Measurements from ENCODE around the gene TAPBP.
A peak's percentile ranks its signal among the peaks of the same experiment; 100 is the strongest.
"Not testable (repeated sequence)": the region's sequence is repeated elsewhere in the genome, so short reads cannot be mapped to it uniquely, and the experiment has no call there.

TAPBP gene

DNA sequence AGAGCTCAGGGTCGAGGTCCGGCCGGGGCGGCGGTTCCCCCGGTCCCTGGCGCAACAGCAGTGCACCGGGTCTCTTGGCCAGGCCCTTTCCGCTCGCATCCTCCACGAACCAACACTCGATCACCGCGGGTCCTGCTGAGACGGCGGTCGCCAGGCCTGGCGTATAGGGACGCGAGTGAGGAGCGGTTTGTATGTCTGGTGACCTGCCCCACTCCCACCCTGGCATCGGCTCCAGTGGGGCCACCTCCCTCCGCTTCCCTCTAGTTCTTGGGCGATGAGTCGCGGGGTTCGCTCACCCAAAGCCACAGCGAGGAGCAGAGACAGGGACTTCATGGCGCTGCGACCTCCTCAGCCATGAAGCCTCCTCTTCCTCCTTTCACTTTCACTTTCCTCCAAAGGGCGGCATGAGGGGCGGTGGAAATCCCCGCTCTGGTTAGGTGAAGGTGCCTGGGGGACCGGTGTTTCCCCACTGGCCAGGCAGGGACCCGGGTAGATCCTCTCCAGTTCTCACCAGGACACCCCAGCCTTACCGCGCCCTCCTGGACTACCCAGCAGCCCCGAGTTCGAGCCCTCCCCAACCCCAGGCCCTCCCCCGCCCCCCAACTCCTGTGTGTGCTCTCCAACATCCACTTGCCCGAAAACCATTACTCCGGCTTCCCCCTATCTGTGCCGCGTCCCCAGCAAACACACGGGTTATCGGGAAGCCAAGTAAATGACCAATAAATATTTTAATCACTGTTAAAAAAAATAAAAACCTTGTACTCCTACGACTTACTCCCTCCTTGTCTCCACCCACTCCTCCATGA is at the start of gene TAPBP:
Gene TAPBP, minus strand, starts transcription at position 370 of the 806 bp plus-strand sequence. Its CDS starts 37 bp downstream, at position 333.
- DNase-seq (ENCODE audit: low spot score) = peak; percentile 73

DNA sequence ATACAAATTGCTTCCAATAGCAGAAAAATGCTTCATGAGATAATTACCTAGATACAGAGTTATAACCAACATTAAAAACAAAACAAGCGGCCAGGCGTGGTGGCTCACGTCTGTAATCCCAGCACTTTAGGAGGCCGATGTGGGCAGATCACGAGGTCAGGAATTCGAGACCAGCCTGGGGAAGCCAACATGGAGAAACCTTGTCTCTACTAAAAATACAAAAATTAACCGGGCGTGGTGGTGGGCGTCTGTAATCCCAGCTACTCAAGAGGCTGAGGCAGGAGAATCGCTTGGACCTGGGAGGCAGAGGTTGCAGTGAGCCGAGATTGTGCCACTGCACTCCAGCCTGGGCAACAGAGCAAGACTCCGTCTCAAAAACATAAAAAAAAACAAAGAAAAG is 49.6 kb upstream of the TAPBP start:
- DNase-seq (ENCODE audit: low spot score) = not testable (repeated sequence)

DNA sequence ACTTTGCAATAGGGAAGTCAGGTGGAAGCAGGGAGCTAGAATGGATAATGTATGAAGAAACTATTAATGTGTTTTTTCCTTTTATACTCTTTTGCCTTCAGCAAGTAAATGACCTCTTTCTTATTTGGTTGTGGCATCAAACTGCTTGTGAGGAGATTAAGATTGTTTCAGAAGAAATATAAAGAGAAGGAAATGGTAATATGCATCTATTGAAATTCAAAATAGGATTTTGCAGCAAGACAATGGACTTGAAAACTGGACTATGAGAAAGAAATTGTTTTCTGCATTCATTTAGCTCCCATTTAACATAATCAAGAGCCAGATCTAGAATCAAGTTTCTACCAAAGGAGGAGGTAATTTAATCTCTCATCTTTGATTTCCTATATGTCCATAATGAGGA is 45.5 kb upstream of the TAPBP start:
- DNase-seq (ENCODE audit: low spot score) = no peak

DNA sequence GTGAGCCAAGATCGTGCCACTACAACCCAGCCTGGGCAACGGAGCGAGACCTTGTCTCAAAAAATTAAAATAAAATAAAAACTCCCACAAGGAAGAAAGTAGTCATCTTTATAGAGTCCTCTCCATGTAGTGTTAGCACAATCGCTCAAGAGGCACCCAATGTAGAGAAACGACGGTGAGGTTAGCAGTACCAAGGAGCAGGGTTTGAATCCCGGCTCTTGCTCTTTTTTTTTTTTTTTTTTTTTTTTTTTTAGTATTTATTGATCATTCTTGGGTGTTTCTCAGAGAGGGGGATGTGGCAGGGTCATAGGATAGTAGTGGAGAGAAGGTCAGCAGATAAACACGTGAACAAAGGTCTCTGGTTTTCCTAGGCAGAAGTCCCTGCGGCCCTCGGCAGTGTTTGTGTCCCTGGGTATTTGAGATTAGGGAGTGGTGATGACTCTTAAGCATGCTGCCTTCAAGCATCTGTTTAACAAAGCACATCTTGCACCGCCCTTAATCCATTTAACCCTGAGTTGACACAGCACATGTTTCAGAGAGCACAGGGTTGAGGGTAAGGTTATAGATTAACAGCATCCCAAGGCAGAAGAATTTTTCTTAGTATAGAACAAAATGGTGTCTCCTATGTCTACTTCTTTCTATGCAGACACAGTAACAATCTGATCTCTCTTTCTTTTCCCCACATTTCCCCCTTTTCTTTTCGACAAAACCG is 43.4 kb upstream of the TAPBP start:
- DNase-seq (ENCODE audit: low spot score) = not testable (repeated sequence)

DNA sequence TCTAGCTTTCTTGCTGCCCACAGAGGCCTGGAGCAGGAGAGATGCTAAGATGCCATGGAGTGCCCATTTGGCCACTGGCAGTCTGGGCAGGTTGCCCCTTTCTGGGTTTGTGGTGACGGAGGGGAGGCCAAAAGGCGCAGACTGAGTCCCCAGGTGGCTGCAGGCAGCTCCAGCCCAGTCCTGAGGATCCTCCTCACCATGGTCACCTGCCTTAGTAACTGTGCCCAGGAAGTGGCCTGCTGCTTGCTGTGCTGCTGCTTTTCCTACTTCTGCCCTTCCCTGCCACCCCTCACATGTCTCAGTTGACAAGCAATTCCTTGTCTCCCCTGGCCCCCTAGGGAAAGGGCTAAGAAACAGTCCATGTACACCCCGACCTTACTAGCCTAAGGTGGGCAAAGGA is 42.4 kb upstream of the TAPBP start:
- DNase-seq (ENCODE audit: low spot score) = no peak

DNA sequence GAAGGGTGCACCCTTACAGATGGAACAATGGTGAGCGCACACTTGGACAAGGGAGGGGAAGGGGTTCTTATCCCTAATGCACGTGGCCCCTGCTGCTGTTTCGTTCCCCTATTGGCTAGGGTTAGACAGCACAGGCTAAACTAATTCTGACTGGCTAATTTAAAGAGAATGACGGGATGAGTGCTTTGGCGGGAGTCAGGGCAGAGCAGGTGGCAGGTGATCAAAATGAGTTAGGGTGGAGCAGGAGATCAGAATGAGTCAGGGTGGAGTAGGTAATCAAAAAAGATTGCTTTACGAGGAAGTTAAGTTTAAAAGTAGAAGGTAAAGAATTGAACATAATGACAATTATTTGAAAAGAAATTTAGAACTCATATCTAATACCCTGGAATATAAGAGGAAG is 42.0 kb upstream of the TAPBP start:
- not testable (repeated sequence) for DNase-seq (ENCODE audit: low spot score)

DNA sequence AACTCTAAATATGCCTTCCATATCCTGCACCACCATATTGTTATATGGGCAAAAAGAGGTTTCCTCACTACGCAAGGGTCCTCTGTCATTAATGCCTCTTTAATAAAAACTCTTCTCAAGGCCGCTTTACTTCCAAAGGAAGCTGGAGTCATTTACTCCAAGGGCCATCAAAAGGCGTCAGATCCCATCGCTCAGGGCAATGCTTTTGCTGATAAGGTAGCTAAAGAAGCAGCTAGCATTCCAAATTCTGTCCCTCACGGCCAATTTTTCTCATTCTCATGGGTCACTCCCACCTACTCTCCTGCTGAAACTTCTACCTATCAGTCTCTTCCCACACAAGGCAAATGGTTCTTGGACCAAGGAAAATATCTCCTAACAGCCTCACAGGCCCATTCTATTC is 33.9 kb upstream of the TAPBP start:
- no peak for DNase-seq (ENCODE audit: low spot score)

DNA sequence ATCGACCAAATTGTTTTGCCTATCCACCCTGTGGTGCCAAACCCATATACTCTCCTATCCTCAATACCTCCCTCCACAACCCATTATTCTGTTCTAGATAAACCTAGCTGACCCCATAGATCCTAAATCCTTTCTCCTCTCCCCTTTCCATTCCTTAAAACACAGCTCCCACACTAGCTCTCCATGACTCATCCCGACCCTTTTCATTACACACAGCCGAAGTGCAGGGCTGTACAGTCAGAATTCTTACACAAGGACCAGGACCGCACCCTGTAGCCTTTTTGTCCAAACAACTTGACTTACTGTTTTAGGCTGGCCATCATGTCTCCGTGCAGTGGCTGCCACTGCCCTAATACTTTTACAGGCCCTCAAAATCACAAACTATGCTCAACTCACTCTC is 33.1 kb upstream of the TAPBP start:
- not testable (repeated sequence) for DNase-seq (ENCODE audit: low spot score)

DNA sequence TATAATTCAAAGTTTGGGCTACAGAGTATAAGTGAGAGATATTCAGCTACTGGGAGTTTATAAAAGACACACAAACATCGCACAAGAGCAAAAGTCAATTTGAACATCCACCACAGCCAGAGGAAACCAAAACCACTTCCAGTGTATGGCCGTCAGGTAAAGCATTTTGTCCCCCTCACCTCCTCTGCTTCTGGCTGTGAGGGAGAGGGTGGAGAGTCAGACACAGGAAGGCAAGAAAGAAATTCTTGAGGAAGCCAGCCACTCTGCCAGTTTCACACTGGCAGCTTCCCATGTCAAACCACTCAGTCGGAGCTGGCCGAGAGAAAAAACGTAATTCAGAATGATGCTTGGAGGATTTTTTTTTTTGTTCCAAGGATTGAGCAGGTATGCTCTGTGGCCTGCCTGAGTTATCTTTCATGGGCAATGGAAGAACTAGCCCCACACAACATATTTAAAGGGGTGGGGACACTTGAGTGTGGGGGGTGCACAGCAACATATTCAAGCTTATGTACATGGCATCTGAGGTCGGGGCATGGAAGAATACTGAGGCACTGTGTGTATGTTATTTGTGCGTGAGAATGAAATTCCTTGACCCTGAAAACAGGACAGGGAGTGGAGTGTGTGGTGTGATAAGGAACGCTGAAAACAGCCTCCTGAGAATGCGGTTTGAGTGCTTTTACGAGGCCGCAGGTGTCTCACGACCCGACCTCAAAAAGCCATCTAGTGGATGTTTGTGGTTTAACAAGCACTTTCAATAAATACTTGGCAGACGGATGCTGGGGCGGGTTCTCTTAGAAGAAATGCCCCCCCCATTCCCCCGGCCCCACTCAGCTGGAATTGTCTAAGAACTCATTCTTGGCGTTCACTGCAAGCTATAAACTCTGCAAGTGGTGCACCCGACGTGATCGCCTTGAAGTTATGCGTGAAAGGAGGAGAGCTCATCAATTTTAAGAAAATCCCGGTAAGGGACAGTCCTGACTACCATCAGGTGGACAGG is 31.1 kb upstream of the TAPBP start:
- DNase-seq (ENCODE audit: low spot score) = peak; percentile 68

DNA sequence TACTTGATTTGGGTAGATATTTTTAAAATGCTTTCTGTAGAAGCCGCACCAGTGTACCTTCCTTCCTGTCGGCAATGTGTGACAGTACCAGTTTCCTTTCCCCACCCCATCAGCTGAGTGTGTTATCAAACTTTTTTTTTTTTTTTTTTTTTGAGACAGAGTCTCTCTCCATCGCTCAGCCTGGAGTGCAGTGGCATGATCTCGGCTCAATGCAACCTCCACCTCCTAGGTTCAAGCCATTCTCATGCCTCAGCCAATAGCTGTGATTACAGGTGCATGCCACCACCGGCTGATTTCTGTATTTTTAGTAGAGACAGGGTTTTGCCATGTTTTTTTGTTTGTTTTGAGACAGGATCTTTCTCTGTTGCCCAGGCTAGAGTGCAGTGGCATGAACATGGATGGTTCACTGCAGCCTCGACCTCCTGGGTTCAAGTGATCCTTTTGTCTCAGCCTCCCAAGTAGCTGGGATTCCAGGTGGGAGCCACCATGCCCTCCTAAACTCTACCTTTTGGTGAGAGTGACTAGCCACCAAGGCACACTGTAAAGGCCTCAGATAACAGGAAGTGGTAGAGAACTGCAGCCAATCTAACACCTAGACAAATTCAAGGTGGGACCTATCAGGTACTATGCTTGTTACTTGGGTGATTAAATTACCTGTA is 30.2 kb upstream of the TAPBP start:
- DNase-seq (ENCODE audit: low spot score) = no peak

DNA sequence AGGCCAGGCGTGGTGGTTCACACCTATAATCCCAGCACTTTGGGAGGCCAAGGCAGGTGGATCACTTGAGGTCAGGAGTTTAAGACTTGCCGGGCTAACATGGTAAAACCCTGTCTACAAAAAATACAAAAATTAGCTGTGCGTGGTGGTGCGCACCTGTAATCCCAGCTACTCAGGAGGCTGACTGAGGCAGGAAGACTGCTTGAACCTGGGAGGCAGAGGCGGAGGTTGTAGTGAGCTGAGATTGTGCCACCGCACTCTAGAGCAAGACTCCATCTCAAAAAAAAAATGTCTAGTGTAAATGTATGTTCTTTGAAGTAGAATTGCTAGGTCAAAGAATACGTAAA is 29.7 kb upstream of the TAPBP start:
- not testable (repeated sequence) for DNase-seq (ENCODE audit: low spot score)

DNA sequence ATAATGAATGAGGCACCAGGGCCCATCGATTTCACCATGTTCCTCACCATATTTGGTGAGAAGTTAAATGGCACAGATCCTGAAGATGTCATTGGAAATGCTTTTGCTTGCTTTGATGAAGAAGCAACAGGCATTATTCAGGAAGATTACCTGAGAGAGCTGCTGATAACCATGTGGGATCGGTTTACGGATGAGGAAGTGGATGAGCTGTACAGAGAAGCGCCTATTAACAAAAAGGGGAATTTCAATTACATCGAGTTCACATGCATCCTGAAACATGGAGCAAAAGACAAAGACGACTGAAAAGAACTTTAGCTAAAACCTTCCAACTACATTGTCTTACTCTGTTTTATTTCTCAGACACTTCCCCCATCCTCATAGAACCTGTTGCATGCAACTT is 25.3 kb upstream of the TAPBP start:
- DNase-seq (ENCODE audit: low spot score) = no peak

DNA sequence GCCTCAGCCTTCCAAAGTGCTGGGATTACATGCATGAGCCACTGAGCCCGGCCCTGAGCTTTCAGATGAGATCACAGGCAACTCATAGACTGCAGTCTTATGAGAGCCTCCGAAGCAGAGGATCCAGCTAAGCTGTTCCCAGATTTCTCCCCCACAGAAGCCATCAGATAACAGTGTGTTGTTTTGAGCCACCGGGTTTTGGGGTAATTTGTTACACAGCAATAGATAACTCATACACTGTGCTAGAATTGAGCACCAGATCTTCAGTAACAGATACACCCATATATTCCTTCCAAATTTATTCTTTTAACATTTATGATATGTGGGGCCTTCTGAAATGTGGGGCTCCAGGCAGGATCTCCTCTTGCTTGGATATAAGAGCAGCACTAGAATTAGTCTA is 22.6 kb upstream of the TAPBP start:
- no peak for DNase-seq (ENCODE audit: low spot score)

DNA sequence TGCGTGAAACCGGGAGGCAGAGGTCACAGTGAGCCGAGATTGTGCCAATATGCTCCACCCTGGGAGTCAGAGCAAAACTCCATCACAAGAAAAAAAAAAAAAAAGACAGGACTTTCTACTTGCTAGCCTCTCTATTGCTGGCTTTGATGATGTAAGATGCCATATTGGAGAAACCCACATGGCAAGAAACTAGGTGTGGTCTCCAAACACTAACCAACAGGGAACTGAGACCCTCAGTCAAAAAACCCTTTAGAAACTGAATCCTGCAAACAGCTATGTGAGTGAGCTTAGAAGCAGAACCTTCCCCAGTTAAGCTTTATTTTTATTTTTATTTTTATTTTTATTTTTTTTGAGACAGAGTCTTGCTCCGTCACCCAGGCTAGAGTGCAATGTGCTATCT is 22.0 kb upstream of the TAPBP start:
- no peak for DNase-seq (ENCODE audit: low spot score)

DNA sequence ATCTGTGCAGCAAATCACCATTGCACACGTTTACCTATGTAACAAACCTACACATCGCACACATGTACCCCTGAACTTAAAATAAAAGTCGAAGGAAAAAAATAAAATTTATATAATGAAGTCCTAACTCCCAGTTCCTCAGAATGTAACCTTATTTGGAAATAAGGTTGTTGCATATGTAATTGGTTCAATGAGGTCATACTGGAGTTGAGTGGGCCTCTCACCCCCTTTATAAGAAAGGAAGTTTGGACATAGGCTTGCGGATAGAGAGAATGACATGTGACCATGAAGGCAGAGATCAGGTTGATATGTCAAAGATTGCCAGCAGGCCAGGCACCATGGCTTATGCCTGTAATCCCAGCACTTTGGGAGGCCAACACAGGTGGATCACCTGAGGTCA is 19.8 kb upstream of the TAPBP start:
- no peak for DNase-seq (ENCODE audit: low spot score)

DNA sequence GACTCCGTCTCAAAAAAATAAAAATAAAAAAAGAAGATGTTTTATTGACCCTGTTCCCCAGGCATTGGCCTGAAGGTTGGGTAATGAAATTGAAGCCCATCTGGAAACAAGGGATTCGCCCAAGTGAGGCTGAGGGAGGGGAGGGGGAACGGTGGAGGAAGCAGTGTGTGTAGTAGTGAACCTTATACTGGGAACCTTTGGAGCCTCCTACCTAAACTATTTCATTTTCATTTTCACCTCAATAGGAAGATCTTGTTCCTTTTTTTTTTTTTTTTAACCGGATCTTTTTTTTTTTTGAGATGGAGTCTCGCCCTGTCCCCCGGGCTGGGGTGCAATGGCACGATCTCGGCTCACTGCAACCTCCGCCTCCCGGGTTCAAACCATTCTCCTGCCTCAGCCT is 16.9 kb upstream of the TAPBP start:
- no peak for DNase-seq (ENCODE audit: low spot score)

DNA sequence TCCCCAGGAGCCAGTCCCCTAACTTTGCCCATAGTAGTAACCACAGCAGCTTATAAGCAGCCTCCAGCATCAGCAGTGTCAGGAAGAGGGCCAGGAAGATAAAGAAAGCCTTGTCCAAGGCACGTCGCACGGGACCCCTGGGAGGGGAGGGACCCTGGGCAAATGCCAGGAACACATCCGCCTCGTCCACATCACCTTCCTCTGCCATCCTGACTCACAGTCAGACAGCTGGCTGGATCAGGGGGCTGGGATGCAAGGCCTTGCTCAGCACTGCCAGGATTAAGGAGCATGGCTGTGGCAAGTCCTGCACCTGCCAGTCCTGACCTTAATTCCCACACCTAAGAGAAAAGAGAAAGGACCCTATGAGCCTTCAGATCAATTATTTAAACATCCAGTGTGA is 15.2 kb upstream of the TAPBP start:
- DNase-seq (ENCODE audit: low spot score) = no peak

DNA sequence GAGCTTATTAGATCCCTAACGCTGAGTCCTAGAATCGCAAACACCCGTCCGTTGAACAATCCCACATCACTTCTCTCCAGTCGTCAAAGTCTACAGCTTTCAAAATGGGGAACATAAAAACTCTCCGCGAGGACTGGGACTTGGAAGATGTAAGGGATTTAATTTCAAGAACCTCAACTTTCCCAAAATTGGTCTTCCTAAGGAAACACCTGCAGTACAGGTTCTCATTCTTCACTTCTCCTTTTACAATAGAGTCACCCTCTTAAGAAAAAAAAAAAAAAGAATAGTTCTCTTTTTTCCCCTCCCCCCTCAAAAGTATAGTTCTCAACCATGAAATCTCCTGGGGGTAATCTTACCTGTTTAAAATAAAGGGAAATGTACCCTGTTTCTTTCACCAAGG is 10.2 kb upstream of the TAPBP start:
- DNase-seq (ENCODE audit: low spot score) = no peak

DNA sequence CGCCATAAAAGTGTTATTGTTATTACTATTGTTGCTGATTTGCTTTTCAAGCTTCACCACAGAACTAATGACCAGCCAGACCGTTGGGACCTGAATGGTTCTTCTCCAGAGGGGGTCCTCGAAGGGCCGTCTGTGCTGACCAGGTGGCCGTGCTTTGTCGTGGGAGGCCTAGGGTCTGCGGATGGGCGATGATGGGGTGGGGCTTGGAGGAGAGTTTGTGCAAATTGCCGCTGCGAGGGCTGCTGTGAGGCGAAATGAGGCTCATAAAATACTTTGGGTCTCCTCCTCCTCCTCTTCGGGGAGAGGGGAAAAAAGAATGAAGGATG is 9.7 kb upstream of the TAPBP start:
- DNase-seq (ENCODE audit: low spot score) = no peak

DNA sequence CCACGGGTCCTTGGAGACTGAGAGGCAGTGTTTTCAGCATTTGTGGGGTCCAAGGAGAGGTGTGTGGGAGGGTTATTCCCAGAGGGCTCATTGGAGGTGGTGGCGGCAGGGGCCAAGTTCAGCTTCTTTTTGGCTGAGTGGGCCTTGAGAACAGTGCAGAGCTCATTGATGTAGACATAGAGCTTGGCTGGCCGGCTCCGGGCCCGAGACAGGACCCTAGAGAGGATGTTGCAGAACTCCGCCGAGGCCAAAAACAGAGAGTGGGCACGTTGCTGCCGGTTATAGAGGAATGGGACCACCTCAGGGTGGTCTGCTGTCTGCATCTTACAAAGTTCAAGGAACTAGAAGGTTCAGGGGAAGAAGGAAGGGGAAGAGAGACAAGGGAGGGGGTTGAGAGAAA is 7.3 kb upstream of the TAPBP start:
- no peak for DNase-seq (ENCODE audit: low spot score)

DNA sequence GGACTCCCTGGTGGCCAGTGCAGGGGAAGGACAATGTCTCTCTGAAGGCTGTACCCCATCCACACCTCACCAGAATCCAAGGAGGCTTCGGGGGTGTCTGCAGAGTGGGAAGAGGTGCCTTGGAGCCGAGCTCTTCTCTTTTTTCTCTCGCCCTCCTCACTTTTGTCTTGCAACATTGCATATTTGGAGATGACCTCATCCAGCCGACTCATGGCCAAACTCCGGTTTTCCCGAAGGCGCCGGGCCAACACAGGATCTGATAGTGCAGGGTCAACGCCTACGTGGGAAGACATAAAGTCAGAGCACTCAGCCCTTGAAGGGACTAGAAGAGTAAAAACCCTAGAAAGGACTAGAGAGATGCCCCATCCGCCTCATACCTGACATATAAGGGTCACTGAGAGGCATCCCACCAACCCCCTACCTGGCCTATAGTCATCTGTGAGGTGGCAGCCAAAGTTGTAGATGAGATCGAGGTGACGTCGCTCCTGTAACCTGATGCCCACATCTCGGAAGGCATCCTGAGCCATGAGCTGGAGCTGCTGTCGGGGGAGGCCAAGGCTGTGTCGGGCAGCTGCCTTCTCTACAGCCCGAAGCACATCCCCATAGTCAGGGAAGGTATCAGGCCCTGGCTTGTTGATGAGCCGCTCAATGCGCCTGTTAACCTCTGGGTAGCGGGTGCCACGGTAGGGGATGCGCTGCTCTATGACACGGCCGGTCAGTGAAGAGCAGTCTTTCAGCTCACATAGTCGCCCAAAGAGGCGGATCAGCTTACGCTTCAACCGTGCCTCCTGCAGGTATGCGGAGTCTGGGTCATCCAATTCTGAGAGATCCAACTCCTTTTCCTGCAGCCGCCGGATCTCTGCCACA is 6.7 kb upstream of the TAPBP start:
- DNase-seq (ENCODE audit: low spot score) = no peak
